Kidney (tissue), 14 donors: ENCODE measurements around the gene CASQ2. TPM values are rescaled to one million over a fixed set of nuclear protein-coding genes. Genes with fewer than 3 reads are reported as not detected.

Experiments used
- DNase-seq, 5 donors: peaks; one replicate each; pipeline ENCODE4 v3.0.0-alpha.2; 2013 to 2020
- FAIRE-seq: peaks from 2 replicates; lab custom pipeline; 2012; peaks lifted over from hg19 to GRCh38; lab: Jason Lieb, UNC
- H3K27ac ChIP-seq, 2 donors: one replicate each; pipeline ENCODE4 v1.7.0; 2013; ENCODE audit warnings: low read depth in 2 of 2, low read length in 2 of 2, inconsistent platforms in 1 of 2
- H3K27me3 ChIP-seq: one replicate; pipeline ENCODE4 v1.7.1; 2013; ENCODE audit warnings: low read length, inconsistent platforms; ENCODE audit not compliant: control insufficient read depth, insufficient read depth
- H3K36me3 ChIP-seq, 3 donors: one replicate each; pipeline versions ENCODE4 v1.7.0 to v1.7.1; 2013; ENCODE audit warnings: low read length in 3 of 3, control low read depth in 1 of 3, inconsistent platforms in 1 of 3; ENCODE audit not compliant: insufficient read depth in 3 of 3, control insufficient read depth in 2 of 3
- H3K4me1 ChIP-seq, 3 donors: one replicate each; pipeline versions ENCODE4 v1.7.0 to v1.7.1; 2013; ENCODE audit warnings: low read length in 3 of 3, inconsistent platforms in 1 of 3, low read depth in 1 of 3; ENCODE audit not compliant: control insufficient read depth in 2 of 3, insufficient read depth in 2 of 3
- H3K4me3 ChIP-seq, 3 donors: one replicate each; pipeline versions ENCODE4 v1.7.0 to v1.8.1; 2013; ENCODE audit warnings: low read length in 3 of 3, control low read depth in 1 of 3, inconsistent platforms in 1 of 3
- H3K9ac ChIP-seq, 3 donors: one replicate each; pipeline versions ENCODE4 v1.7.0 to v1.7.1; 2013; ENCODE audit warnings: low read length in 3 of 3, control low read depth in 1 of 3, inconsistent platforms in 1 of 3
- H3K9me3 ChIP-seq, 3 donors: one replicate each; pipeline versions ENCODE4 v1.7.0 to v1.7.1; 2013; ENCODE audit warnings: low read length in 3 of 3, control low read depth in 1 of 3, inconsistent platforms in 1 of 3; ENCODE audit not compliant: control insufficient read depth in 2 of 3, insufficient read depth in 1 of 3
- CTCF ChIP-seq: IDR thresholded peaks from 3 replicates; pipeline ENCODE4 v1.5.1; 2012; ENCODE audit warnings: mild to moderate bottlenecking, moderate library complexity, borderline replicate concordance; ENCODE audit not compliant: insufficient read depth; ENCODE audit errors: extremely low read depth
- intact Hi-C: fragments of 100-400 bp; cut with DNase I; formaldehyde crosslinking; loops from one replicate; pipeline ENCODE4 v1.11.1; 2022
- polyA plus RNA-seq: library from polyadenylated mRNA; stranded (reverse); fragments of 350-450 nt; fragmentation: Illumina TruSeq; extraction: RNeasy Lipid Tissue Mini Kit (QIAGEN cat#74804); gene quantifications from one replicate; pipeline ENCODE4 v1.2.3, GENCODE V29; 2014; ENCODE audit warnings: low read depth, low replicate concordance; ENCODE audit not compliant: insufficient read depth
- total RNA-seq: library from RNA; stranded (reverse); fragmentation: NEBNext Ultra II Directional; extraction: Animal tissue kit (Norgen Biotek cat#: 25700); gene quantifications from one replicate; pipeline ENCODE4 v1.2.1, GENCODE V29; 2021
- donor health status: control.
- donor health status: control.
- donor health status: control.
- donor health status: control.
- donor health status: control.
- donor health status: DM: yes; HTN: yes; CAD: no.
- donor health status: Normal renal cell carcinoma (clear cell type).

Gene CASQ2
- total and polyA plus RNA-seq, 2 donors from 2014 or later: 2.3 to 2.6 TPM

- no peak for FAIRE-seq
- TF ChIP-seq CTCF: no peak
- Histone ChIP-seq H3K9me3 (no peaks in the 10 kb centered on the region), H3K27me3 (no peaks in the 10 kb centered on the region), H3K36me3 (peaks cover 0 to 12% (median under 1%) of the 10 kb centered on the region in 3 donors), H3K4me3 (no peak overlapping the region), H3K9ac (no peak overlapping the region), H3K27ac (no peak overlapping the region), H3K4me1 (no peaks in the 10 kb centered on the region)
- intact Hi-C loops: no loop called here
- DNase-seq: no peak
Measured at GRCh38 chr1:115669002-115669673, 99.4 kb downstream of the CASQ2 start.

- H3K36me3 ChIP-seq: peaks cover 0 to 18% (median 6%) of the 10 kb centered on the region in 3 donors
- no peak overlapping the region for H3K27ac ChIP-seq
- no peak for DNase-seq
- intact Hi-C loops: no loop called here
- no peak for TF ChIP-seq CTCF
- H3K4me3 ChIP-seq: no peak overlapping the region
- no peaks in the 10 kb centered on the region for H3K4me1 ChIP-seq
- no peak for FAIRE-seq
- H3K9me3 ChIP-seq: no peaks in the 10 kb centered on the region
- H3K27me3 ChIP-seq: no peaks in the 10 kb centered on the region
- H3K9ac ChIP-seq: no peak overlapping the region
Measured at GRCh38 chr1:115668579-115668978, 99.9 kb downstream of the CASQ2 start.

- no peak overlapping the region for H3K4me3 ChIP-seq
- no peak for DNase-seq
- intact Hi-C loops: no loop called here
- H3K27me3 ChIP-seq: no peaks in the 10 kb centered on the region
- H3K9ac ChIP-seq: no peak overlapping the region
- H3K36me3 ChIP-seq: peaks cover 0 to 24% (median 8%) of the 10 kb centered on the region in 3 donors
- no peak overlapping the region for H3K27ac ChIP-seq
- no peak for TF ChIP-seq CTCF
- H3K9me3 ChIP-seq: no peaks in the 10 kb centered on the region
- no peaks in the 10 kb centered on the region for H3K4me1 ChIP-seq
- FAIRE-seq: no peak
Measured at GRCh38 chr1:115666702-115667101, 101.8 kb downstream of the CASQ2 start.
